Natural killer cell (primary cell): ENCODE measurements around the gene CPB1. TPM values are rescaled to one million over a fixed set of nuclear protein-coding genes. Genes with fewer than 3 reads are reported as not detected.

Source experiments
- ATAC-seq, 3 donors: fragments of 150-1000 bp in 2 of 3; fragments of 200-7000 bp in 1 of 3; cut with Tn5 transposase; 1 replicate in 1 of 3; 2 replicates in 2 of 3; pipeline ENCODE4 v1.10.0; 2021; ENCODE audit warnings: mild to moderate bottlenecking in 2 of 3, moderate library complexity in 2 of 3
- DNase-seq, 2 donors: peaks; one replicate each; pipeline versions ENCODE4 v3.0.0 to v3.0.0-alpha.2; 2013 to 2021; ENCODE audit warnings: mixed read lengths in 1 of 2
- H3K27ac ChIP-seq: one replicate; pipeline ENCODE4 v1.5.1; 2013; ENCODE audit warnings: mild to moderate bottlenecking, low read length
- H3K27me3 ChIP-seq: one replicate; pipeline ENCODE4 v1.6.1; 2013; ENCODE audit warnings: low read length; ENCODE audit not compliant: control insufficient read depth, insufficient read depth
- H3K36me3 ChIP-seq: one replicate; pipeline ENCODE4 v1.6.1; 2013; ENCODE audit warnings: low read length; ENCODE audit not compliant: control insufficient read depth, insufficient read depth
- H3K4me1 ChIP-seq: one replicate; pipeline ENCODE4 v1.6.1; 2013; ENCODE audit warnings: low read length; ENCODE audit not compliant: control insufficient read depth, insufficient read depth
- H3K4me3 ChIP-seq: one replicate; pipeline ENCODE4 v1.5.1; 2013; ENCODE audit warnings: low read length
- H3K9me3 ChIP-seq: one replicate; pipeline ENCODE4 v1.6.1; 2013; ENCODE audit warnings: low read length; ENCODE audit not compliant: control insufficient read depth, insufficient read depth
- H3K27ac Mint-ChIP-seq, 2 donors: one replicate each; pipeline ENCODE4 v1.8.0; 2022; ENCODE audit warnings: mild to moderate bottlenecking in 2 of 2, mixed read lengths in 2 of 2, moderate library complexity in 1 of 2
- H3K27me3 Mint-ChIP-seq, 2 donors: one replicate each; pipeline ENCODE4 v1.8.0; 2022; ENCODE audit warnings: low read depth in 2 of 2, mixed read lengths in 2 of 2
- H3K36me3 Mint-ChIP-seq: one replicate; pipeline ENCODE4 v1.8.0; 2022; ENCODE audit warnings: mixed read lengths
- H3K4me1 Mint-ChIP-seq, 2 donors: one replicate each; pipeline ENCODE4 v1.8.0; 2022; ENCODE audit warnings: mixed read lengths in 2 of 2
- H3K4me3 Mint-ChIP-seq: one replicate; pipeline ENCODE4 v1.8.0; 2022; ENCODE audit warnings: mild to moderate bottlenecking, moderate library complexity, mixed read lengths
- H3K9me3 Mint-ChIP-seq, 2 donors: one replicate each; pipeline ENCODE4 v1.8.0; 2022; ENCODE audit warnings: mixed read lengths in 2 of 2
- WGBS: methylation state at CpG from one replicate; pipeline ENCODE4 v1.1.7; 2013; ENCODE audit warnings: missing lambda C conversion rate; ENCODE audit not compliant: insufficient coverage; 5-methylcytosine and 5-hydroxymethylcytosine counted together
- intact Hi-C: fragments of 100-400 bp; cut with micrococcal nuclease; formaldehyde crosslinking; loops from one replicate; pipeline ENCODE4 v1.14.2; 2022
- total RNA-seq, 4 donors: library from RNA; stranded (reverse); fragments of 120-200 nt in 1 of 4; gene quantifications; one replicate each; pipeline versions ENCODE4 v1.2.3 to v1.2.4, GENCODE V29; 2013 to 2022
- TF ChIP-seq, protein P1 (sequence below): fragments of 200-600 bp; IDR thresholded peaks from one replicate; pipeline ENCODE4 v1.8.0; 2022; ENCODE audit warnings: antibody characterized with exemption

Gene CPB1
- total RNA-seq, 3 donors from 2014 or later (not counting 1 experiment from before 2014, with no cell fraction given), result not detected

DNA sequence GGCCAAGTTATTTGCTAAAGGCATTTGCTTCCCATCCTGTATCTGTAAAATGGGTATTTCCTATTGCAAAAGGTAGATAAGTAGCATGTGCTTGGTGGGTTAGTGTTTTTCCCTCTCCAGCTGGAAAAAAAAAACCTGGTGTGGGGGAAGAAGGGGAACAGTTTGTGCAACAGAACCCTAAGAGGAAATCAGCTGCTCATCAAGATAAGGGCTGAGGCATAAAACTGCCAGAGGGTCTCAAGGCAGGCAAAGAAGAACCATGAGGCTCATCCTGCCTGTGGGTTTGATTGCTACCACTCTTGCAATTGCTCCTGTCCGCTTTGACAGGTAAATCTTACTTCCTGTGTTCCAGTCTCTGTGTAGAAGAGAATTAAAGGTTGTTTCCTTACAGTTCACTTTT is 37.4 kb downstream of the CPB1 start, which contains the start of gene CPA3:
CPA3 (plus strand) TSS at position 248 of the 400 bp plus-strand sequence; CDS start at position 260, 12 bp downstream.
- no peak for ATAC-seq
- intact Hi-C loops, result no loop called here
- Mint-ChIP-seq H3K36me3 (no peaks in the 10 kb centered on the region), H3K9me3 (no peaks in the 10 kb centered on the region), H3K27ac (no peak within 1 kb of the TSS), H3K27me3 (peaks cover 17 to 20% of the 10 kb centered on the region in 2 donors), H3K4me1 (no peaks in the 10 kb centered on the region), H3K4me3 (no peak within 1 kb of the TSS)
- H3K9me3 ChIP-seq, result no peaks in the 10 kb centered on the region
- H3K4me3 ChIP-seq, result no peak within 1 kb of the TSS
- 11% methylated on average over 1 of the region's 1 CpG for WGBS
- DNase-seq, result no peak
- H3K4me1 ChIP-seq, result no peaks in the 10 kb centered on the region
- no peaks in the 10 kb centered on the region for H3K27me3 ChIP-seq
- TF ChIP-seq, protein P1, sequence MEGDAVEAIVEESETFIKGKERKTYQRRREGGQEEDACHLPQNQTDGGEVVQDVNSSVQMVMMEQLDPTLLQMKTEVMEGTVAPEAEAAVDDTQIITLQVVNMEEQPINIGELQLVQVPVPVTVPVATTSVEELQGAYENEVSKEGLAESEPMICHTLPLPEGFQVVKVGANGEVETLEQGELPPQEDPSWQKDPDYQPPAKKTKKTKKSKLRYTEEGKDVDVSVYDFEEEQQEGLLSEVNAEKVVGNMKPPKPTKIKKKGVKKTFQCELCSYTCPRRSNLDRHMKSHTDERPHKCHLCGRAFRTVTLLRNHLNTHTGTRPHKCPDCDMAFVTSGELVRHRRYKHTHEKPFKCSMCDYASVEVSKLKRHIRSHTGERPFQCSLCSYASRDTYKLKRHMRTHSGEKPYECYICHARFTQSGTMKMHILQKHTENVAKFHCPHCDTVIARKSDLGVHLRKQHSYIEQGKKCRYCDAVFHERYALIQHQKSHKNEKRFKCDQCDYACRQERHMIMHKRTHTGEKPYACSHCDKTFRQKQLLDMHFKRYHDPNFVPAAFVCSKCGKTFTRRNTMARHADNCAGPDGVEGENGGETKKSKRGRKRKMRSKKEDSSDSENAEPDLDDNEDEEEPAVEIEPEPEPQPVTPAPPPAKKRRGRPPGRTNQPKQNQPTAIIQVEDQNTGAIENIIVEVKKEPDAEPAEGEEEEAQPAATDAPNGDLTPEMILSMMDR, result no peak
- no peaks in the 10 kb centered on the region for H3K36me3 ChIP-seq
- H3K27ac ChIP-seq, result no peak within 1 kb of the TSS

DNA sequence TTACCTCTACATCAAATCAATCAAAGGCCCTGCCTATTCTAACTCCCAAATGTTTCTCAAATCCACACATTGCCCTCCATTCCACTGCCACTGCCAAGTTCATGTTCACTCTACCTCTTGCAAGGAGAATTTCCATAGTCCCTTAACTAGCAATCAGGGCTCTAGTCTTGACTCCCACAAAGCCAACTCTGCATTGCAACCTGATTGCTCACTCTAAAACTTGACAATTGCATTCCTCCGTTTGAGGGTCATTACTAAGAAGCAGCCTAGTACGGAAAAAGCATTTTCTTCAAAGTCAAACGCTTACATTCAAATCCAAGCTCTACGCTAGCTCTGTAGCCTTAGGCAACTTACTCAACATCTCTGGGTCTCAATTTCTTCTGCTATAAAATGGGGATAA is 38.6 kb downstream of the CPB1 start:
- H3K36me3 ChIP-seq, result no peaks in the 10 kb centered on the region
- no peaks in the 10 kb centered on the region for H3K9me3 Mint-ChIP-seq
- no peaks in the 10 kb centered on the region for H3K9me3 ChIP-seq
- H3K27ac ChIP-seq, result no peak overlapping the region
- peaks cover 7 to 20% of the 10 kb centered on the region in 2 donors for H3K27me3 Mint-ChIP-seq
- no peaks in the 10 kb centered on the region for H3K4me1 ChIP-seq
- intact Hi-C loops, result no loop called here
- DNase-seq (no peak), ATAC-seq (no peak)
- H3K36me3 Mint-ChIP-seq, result no peaks in the 10 kb centered on the region
- H3K27me3 ChIP-seq, result no peaks in the 10 kb centered on the region
- H3K4me1 Mint-ChIP-seq, result no peaks in the 10 kb centered on the region
- H3K4me3 ChIP-seq, result no peak overlapping the region
- H3K27ac Mint-ChIP-seq, result no peak overlapping the region
- no peak overlapping the region for H3K4me3 Mint-ChIP-seq
- TF ChIP-seq, protein P1, result no peak
- WGBS, result 95% methylated on average over 3 of the region's 4 CpGs

DNA sequence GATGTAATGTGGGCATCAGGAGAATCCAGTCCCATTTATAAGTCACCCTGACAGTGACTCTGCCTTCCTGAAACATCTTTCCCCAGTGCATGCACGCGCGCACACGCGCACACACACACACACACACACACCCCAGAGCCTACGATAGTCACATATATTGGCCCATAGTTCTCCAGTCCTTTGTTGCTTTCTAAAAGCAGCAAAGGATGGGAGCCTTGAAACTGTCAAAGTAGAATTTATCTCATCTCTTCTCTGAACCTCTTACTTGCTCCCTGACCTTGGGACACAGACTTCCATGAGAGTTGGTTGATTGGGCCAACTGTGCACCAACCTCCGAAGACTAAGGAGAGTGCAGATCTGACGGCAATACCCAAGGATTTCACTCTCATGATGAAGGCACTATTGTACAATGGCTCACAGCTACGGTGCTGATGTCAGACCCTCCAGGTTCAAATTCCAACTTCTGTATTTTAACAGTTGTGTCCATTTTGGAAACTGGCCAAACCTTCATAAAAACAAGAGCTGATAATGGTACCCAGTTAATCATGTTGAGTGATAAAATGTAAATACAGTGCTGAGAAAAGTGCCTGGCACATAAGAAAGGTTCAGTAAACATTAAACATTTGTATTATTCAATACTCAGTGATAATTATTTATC is 45.8 kb downstream of the CPB1 start:
- Mint-ChIP-seq H3K9me3 (no peaks in the 10 kb centered on the region), H3K27ac (no peak overlapping the region), H3K4me1 (no peaks in the 10 kb centered on the region), H3K36me3 (no peaks in the 10 kb centered on the region), H3K4me3 (no peak overlapping the region), H3K27me3 (peaks cover 0 to 2% of the 10 kb centered on the region in 2 donors)
- TF ChIP-seq, protein P1, result no peak
- no peaks in the 10 kb centered on the region for H3K4me1 ChIP-seq
- H3K27me3 ChIP-seq, result no peaks in the 10 kb centered on the region
- H3K36me3 ChIP-seq, result no peaks in the 10 kb centered on the region
- intact Hi-C loops, result no loop called here
- H3K9me3 ChIP-seq, result no peaks in the 10 kb centered on the region
- 91% methylated on average over 9 of the region's 9 CpGs for WGBS
- no peak overlapping the region for H3K27ac ChIP-seq
- no peak overlapping the region for H3K4me3 ChIP-seq
- ATAC-seq (no peak), DNase-seq (no peak)

DNA sequence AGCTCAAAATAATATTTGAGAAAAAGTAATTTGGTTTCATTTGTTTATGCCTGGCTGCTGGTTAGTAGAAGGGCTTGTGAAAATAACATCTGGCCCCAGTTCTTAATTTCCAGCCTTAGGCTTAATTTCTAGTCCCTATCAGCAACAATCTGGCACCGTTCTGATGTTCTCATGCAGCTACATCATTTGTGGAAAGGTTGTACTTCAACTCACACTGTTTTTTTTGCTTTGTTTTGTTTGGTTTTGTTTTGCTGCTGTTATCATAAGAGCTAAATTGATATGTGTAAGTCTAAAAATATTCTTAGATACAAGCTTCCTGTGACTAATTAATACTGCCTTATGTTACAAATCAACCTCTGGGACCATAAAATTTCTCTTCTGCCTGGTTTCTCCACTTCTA is 46.4 kb downstream of the CPB1 start:
- DNase-seq (no peak), ATAC-seq (no peak)
- Mint-ChIP-seq H3K9me3 (no peaks in the 10 kb centered on the region), H3K27me3 (peaks cover 0 to 2% of the 10 kb centered on the region in 2 donors), H3K27ac (no peak overlapping the region), H3K4me3 (no peak overlapping the region), H3K4me1 (no peaks in the 10 kb centered on the region), H3K36me3 (no peaks in the 10 kb centered on the region)
- no peaks in the 10 kb centered on the region for H3K9me3 ChIP-seq
- TF ChIP-seq, protein P1, result no peak
- H3K27me3 ChIP-seq, result no peaks in the 10 kb centered on the region
- intact Hi-C loops, result no loop called here
- no peak overlapping the region for H3K27ac ChIP-seq
- no peaks in the 10 kb centered on the region for H3K36me3 ChIP-seq
- WGBS, result no CpG with 5 or more reads among the region's 1 CpG
- H3K4me3 ChIP-seq, result no peak overlapping the region
- no peaks in the 10 kb centered on the region for H3K4me1 ChIP-seq
